GM18861 (cell line): ENCODE measurements around the gene SKOR2.

Source experiments
- ATAC-seq: cut with Tn5 transposase; IDR thresholded peaks from one replicate; pipeline ENCODE4 v1.9.1; 2021; ENCODE audit not compliant: unreplicated experiment

SKOR2 gene, protein sequence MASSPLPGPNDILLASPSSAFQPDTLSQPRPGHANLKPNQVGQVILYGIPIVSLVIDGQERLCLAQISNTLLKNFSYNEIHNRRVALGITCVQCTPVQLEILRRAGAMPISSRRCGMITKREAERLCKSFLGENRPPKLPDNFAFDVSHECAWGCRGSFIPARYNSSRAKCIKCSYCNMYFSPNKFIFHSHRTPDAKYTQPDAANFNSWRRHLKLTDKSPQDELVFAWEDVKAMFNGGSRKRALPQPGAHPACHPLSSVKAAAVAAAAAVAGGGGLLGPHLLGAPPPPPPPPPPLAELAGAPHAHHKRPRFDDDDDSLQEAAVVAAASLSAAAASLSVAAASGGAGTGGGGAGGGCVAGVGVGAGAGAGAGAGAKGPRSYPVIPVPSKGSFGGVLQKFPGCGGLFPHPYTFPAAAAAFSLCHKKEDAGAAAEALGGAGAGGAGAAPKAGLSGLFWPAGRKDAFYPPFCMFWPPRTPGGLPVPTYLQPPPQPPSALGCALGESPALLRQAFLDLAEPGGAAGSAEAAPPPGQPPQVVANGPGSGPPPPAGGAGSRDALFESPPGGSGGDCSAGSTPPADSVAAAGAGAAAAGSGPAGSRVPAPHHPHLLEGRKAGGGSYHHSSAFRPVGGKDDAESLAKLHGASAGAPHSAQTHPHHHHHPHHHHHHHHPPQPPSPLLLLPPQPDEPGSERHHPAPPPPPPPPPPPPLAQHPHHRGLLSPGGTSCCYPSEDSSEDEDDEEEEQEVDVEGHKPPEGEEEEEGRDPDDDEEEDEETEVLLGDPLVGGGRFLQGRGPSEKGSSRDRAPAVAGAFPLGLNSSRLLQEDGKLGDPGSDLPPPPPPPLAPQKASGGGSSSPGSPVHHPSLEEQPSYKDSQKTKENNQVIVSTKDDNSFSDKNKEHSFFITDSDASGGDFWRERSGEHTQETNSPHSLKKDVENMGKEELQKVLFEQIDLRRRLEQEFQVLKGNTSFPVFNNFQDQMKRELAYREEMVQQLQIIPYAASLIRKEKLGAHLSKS

DNA sequence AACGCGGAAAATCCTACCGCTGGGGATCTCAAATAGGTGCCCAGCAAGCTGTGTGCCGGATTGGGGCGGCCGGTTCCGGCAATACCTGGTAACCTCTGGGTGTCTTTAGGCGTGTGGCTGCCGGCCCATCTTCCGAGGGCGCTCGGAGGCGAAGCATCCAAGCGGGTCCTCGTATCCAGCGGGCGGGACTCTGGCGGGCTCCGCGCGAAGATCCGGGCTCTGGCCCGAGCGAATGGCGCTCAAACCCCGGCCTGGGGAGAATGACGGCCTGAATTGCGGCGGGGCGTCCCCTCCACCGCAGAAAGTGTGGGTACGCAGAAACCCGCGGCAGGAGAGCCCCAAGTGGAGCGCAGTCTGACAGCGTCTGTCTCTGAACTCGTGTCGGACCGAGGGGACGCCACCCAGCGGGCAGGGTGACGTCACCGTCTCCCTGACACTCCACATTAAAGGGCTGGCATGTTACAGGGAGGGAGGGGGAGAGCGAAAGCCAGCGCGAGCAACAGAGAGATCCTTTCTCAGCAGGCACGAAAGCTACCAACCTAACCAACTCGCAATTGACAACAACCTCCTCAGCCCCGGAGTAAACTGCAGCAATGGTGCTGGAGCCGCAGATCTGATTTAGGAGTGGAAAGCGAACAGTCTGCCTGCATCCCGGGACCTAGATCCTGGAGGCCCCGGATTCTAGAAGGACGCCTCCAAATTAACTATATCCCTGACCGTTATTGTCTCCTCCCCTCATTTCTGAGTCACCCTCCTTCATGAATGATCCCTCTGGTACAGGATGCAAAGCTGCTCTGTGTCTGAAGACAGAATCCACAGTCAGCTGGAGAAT is at the start of gene SKOR2:
TSS of gene SKOR2 (minus strand) at position 372 of the 832 bp plus-strand sequence. CDS start 2,477 bp downstream, outside the sequence.
- ATAC-seq: no peak

- no peak for ATAC-seq
Measured at GRCh38 chr18:47296462-47296861, 45.0 kb upstream of the SKOR2 start.

- ATAC-seq: no peak
Measured at GRCh38 chr18:47294801-47295200, 43.3 kb upstream of the SKOR2 start.

- no peak for ATAC-seq
Measured at GRCh38 chr18:47288741-47289140, 37.3 kb upstream of the SKOR2 start.

DNA sequence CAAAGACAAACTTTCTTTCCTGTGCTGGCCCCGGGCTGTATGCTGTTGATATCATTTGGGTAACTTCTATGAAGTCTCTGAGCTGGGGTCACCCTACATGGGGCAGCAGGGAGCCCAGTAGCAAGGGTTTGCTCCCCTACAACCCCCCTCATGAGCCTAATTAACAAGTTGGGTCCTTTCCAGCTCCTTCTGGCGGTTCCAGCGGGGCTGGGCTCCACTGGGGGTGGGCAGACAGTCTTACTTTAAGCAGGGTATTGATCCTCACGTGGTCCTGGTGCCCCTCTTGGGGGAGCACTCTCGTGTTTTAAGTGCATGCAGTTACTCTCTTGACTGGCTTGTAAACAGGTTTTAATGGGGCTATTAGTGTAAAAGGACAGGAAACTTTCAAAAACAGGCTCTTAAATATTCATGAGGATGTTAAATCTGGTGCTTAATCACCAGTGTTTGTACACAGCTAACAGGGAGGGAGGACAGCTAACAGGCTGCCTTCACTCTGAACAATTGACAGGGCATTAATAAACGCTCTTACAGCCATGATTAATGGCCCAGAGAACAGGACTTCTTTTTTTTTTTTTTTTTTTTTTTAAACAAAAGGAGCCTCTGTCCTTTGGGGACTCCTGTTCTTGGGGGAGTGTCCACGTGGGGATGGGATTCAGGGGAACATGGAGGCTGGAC is 36.6 kb upstream of the SKOR2 start:
- ATAC-seq: no peak

GRCh38 chr18:47286776-47287410 is 35.4 kb upstream of the SKOR2 start:
- ATAC-seq: no peak

GRCh38 chr18:47285456-47285855 is 34.0 kb upstream of the SKOR2 start:
- ATAC-seq: no peak

DNA sequence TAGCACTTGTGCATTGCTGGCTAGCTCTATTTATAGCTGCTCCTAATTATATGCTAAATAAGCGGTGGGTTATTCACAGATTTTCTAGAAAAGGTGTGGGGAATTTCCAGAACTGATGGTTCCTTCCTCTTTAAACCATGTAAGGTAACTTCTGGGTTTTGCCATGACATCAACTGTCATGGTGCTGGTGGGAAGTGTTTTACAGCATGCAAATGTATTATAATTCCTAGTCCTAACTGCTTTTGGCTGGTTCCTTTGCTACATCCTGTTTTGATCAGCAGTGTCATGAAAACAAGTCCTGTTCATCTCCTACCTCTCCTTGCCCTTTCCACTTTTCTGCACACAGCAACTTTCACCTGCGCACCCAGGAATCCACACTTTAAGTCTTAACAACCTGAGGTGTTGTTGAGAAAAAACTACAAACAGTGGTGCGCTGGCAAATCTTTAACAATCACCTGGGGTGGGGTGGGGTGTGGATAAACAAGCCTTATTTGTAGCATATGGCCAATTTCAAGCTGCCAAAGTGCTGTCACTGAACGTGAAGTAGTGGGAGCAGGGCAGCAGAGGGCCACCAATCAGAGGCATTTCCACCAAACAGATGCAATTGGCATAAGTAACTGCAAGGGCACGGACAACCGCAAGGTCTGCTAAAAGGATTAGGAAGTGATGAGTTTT is 33.4 kb upstream of the SKOR2 start:
- no peak for ATAC-seq

DNA sequence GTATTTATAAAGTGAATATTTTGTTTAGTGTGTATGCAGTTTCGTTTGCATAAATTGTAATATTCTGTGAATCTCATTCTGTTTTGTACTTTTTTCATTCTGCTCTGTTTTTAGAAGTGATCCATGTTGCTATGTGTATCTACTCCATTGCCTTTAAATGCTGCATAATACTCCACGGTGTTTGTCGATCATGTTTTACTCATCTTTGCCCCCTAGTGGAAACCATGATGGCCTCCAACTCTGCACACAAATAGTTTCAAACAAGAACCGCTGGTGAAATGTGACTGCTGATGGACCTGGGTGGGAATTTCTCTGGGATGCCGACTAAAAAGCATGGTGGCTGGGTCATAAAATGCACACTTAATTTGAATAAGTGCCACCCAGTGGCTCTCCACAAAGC is 32.0 kb upstream of the SKOR2 start:
- ATAC-seq: no peak

DNA sequence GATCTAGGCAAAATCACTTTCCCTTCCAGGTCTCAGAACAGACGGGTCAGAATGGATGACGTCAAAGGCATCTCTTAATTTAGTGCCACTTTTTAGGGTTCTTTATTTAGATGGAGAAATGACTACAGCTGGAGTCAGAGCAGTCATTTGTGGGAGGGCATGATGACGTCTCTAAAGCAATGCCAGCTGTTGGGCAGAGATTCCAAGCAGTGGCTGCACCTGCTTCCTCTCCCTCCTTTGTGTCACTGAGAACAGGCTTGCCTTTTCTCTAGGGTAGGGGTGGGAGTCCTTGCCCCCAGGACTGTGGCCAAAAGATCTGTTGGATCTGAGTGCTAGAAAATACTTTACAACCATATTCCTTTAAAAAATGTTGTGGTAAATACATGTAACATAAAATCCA is 28.7 kb upstream of the SKOR2 start:
- no peak for ATAC-seq

GRCh38 chr18:47274961-47275360 is 23.5 kb upstream of the SKOR2 start:
- ATAC-seq: no peak

GRCh38 chr18:47265197-47265596 is 13.7 kb upstream of the SKOR2 start:
- no peak for ATAC-seq

- ATAC-seq: no peak
Measured at GRCh38 chr18:47264308-47264700, 12.8 kb upstream of the SKOR2 start.

GRCh38 chr18:47263430-47264307 is 12.2 kb upstream of the SKOR2 start:
- ATAC-seq: no peak

DNA sequence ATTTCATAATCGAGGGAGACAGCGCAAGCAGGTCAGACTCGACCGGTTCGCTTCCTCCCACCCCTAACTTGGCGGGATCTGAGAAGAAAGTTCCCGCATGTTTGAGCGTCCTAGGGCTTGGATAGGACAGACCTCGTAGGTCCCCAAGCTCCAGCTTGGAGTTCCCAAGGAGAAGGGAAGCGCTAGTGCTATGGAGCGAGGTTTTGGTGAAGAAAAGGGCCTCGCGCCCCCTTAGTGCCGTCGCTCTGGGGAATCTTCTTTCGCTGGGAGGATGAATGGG is 11.6 kb upstream of the SKOR2 start:
- ATAC-seq: no peak

GRCh38 chr18:47262301-47263149 is 11.1 kb upstream of the SKOR2 start:
- ATAC-seq: no peak

DNA sequence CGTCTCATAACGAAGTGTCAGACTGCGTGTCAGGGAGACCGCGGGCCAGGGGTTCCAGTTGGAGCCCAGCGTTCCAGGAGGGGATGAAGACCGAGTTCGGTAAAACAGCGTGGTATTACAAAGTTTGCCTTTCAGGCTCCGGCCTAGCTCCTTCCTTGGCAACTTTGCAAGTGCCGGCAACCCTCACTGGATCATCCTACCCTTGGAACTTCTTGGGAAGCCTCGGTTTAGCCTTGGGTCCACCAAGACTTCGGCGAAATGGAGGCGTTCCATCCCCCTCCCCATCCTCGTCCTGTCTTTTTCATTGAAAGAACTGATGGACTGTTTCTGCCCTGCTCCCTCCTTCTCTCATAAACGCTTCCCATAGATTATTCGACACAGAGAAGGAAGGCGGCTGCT is 10.4 kb upstream of the SKOR2 start:
- no peak for ATAC-seq
